ENCODE measurements around the gene MDH2. TPM values are rescaled to one million over a fixed set of nuclear protein-coding genes. Genes with fewer than 3 reads are reported as not detected.

The MDH2 gene
- total and polyA plus RNA-seq, 10 of the 15 experiments (the other 5 are each of a cell fraction or from before 2014, with no cell fraction given), result 106 to 530 (median 202) TPM

DNA sequence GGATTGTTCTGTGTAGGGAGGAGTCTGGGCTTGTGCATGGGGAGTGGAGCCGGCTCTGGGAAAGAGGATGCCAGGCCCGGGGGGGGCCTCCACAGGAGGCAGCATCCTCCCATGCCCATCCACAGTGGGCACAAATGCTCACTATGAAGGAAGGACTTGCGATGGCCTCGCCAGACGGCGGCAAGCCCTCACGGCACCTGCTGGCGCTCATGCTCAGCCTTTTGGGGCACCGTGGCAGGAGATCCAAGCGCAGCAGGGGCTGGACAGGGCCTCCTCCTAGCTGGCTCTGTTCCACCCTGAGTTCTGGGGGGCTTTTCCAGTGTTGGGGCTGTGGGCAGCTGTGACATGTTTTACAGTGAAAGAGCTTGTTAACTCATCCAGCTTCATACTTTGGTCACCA is 15.2 kb downstream of the MDH2 start:
- Histone ChIP-seq H3K4me2 (ENCODE audit: control insufficient read depth, insufficient read depth) (no peak overlapping the region), H3K36me3 (ENCODE audit: control insufficient read depth in 2 of 2, insufficient read depth in 2 of 2, low read length in 1 of 2) (peaks cover 31 to 59% of the 10 kb centered on the region in 2 experiments), H3K9me3 (replicated peaks; ENCODE audit: control insufficient read depth, insufficient read depth, low read length) (no peaks in the 10 kb centered on the region), H3K9ac (ENCODE audit: control insufficient read depth, insufficient read depth, low read length) (no peak overlapping the region), H3K79me2 (ENCODE audit: control insufficient read depth, insufficient read depth, low read length) (no peaks in the 10 kb centered on the region), H4K20me1 (ENCODE audit: control insufficient read depth, insufficient read depth) (no peaks in the 10 kb centered on the region), H3K4me1 (ENCODE audit: control insufficient read depth, insufficient read depth, low read length) (no peaks in the 10 kb centered on the region; the same call in 1 of the 2 replicates), H3K4me3 (no peak overlapping the region), H2AFZ (ENCODE audit: control insufficient read depth, low read depth, low read length) (no peak overlapping the region), H3K27ac (ENCODE audit: control insufficient read depth, insufficient read depth) (no peak overlapping the region), H3K27me3 (replicated peaks in 1 of 2; ENCODE audit: control insufficient read depth in 2 of 2, insufficient read depth in 2 of 2, low read length in 1 of 2) (no peaks in the 10 kb centered on the region)
- intact Hi-C loops (cut with micrococcal nuclease; ENCODE audit: unreplicated experiment) (no loop called here), in situ Hi-C loops (cut with MboI) (no loop called here)
- SMC1A ChIA-PET (ENCODE audit: uncharacterized antibody, unreplicated experiment), result interaction anchor here (1.0 kb wide), 1 partner anchor 198 kb away, joined by 3 read pairs; no protein-coding TSS in a partner anchor
- ATAC-seq, result no peak
- no peak for FAIRE-seq
- 98% methylated on average over 10 of the region's 10 CpGs for WGBS (ENCODE audit: insufficient coverage, insufficient replicate concordance, low lambda C conversion rate, missing lambda C conversion rate)
- POLR2A ChIA-PET, result interaction anchor here (0.6 kb wide), 1 partner anchor 35 kb away, joined by 3 read pairs; no protein-coding TSS in a partner anchor
- CTCF ChIA-PET, result no interaction called here
- DNase-seq (ENCODE audit: low read depth, low spot score), result no peak
- RAD21 ChIA-PET (ENCODE audit: unreplicated experiment), result no interaction called here
- no TSS peak for BruUV-seq (replicated peaks)
- no peak for TF ChIP-seq IRF3 (IDR thresholded peaks at IDR 0.05)
- TF ChIP-seq ZNF622 (IDR thresholded peaks at IDR 0.05), result no peak
- TF ChIP-seq, protein P1, sequence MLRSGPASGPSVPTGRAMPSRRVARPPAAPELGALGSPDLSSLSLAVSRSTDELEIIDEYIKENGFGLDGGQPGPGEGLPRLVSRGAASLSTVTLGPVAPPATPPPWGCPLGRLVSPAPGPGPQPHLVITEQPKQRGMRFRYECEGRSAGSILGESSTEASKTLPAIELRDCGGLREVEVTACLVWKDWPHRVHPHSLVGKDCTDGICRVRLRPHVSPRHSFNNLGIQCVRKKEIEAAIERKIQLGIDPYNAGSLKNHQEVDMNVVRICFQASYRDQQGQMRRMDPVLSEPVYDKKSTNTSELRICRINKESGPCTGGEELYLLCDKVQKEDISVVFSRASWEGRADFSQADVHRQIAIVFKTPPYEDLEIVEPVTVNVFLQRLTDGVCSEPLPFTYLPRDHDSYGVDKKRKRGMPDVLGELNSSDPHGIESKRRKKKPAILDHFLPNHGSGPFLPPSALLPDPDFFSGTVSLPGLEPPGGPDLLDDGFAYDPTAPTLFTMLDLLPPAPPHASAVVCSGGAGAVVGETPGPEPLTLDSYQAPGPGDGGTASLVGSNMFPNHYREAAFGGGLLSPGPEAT (IDR thresholded peaks at IDR 0.05; ENCODE audit: low read depth), result no peak
- no peak for TF ChIP-seq SMAD1 (IDR thresholded peaks at IDR 0.05; ENCODE audit: low read depth, partially characterized antibody)
- TF ChIP-seq NBN (IDR thresholded peaks at IDR 0.05), result no peak
- TF ChIP-seq, protein P2, sequence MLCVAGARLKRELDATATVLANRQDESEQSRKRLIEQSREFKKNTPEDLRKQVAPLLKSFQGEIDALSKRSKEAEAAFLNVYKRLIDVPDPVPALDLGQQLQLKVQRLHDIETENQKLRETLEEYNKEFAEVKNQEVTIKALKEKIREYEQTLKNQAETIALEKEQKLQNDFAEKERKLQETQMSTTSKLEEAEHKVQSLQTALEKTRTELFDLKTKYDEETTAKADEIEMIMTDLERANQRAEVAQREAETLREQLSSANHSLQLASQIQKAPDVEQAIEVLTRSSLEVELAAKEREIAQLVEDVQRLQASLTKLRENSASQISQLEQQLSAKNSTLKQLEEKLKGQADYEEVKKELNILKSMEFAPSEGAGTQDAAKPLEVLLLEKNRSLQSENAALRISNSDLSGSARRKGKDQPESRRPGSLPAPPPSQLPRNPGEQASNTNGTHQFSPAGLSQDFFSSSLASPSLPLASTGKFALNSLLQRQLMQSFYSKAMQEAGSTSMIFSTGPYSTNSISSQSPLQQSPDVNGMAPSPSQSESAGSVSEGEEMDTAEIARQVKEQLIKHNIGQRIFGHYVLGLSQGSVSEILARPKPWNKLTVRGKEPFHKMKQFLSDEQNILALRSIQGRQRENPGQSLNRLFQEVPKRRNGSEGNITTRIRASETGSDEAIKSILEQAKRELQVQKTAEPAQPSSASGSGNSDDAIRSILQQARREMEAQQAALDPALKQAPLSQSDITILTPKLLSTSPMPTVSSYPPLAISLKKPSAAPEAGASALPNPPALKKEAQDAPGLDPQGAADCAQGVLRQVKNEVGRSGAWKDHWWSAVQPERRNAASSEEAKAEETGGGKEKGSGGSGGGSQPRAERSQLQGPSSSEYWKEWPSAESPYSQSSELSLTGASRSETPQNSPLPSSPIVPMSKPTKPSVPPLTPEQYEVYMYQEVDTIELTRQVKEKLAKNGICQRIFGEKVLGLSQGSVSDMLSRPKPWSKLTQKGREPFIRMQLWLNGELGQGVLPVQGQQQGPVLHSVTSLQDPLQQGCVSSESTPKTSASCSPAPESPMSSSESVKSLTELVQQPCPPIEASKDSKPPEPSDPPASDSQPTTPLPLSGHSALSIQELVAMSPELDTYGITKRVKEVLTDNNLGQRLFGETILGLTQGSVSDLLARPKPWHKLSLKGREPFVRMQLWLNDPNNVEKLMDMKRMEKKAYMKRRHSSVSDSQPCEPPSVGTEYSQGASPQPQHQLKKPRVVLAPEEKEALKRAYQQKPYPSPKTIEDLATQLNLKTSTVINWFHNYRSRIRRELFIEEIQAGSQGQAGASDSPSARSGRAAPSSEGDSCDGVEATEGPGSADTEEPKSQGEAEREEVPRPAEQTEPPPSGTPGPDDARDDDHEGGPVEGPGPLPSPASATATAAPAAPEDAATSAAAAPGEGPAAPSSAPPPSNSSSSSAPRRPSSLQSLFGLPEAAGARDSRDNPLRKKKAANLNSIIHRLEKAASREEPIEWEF (IDR thresholded peaks at IDR 0.05; ENCODE audit: insufficient replicate concordance, low read depth, low read length), result no peak
- TF ChIP-seq RFX5 (IDR thresholded peaks at IDR 0.05; ENCODE audit: low read depth, low read length), result no peak
- TF ChIP-seq, protein P3, sequence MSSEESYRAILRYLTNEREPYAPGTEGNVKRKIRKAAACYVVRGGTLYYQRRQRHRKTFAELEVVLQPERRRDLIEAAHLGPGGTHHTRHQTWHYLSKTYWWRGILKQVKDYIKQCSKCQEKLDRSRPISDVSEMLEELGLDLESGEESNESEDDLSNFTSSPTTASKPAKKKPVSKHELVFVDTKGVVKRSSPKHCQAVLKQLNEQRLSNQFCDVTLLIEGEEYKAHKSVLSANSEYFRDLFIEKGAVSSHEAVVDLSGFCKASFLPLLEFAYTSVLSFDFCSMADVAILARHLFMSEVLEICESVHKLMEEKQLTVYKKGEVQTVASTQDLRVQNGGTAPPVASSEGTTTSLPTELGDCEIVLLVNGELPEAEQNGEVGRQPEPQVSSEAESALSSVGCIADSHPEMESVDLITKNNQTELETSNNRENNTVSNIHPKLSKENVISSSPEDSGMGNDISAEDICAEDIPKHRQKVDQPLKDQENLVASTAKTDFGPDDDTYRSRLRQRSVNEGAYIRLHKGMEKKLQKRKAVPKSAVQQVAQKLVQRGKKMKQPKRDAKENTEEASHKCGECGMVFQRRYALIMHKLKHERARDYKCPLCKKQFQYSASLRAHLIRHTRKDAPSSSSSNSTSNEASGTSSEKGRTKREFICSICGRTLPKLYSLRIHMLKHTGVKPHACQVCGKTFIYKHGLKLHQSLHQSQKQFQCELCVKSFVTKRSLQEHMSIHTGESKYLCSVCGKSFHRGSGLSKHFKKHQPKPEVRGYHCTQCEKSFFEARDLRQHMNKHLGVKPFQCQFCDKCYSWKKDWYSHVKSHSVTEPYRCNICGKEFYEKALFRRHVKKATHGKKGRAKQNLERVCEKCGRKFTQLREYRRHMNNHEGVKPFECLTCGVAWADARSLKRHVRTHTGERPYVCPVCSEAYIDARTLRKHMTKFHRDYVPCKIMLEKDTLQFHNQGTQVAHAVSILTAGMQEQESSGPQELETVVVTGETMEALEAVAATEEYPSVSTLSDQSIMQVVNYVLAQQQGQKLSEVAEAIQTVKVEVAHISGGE (CRISPR knock-in tag; IDR thresholded peaks at IDR 0.05), result no peak
- TF ChIP-seq RAD51 (IDR thresholded peaks at IDR 0.05), result no peak
- no peak for TF ChIP-seq CHD2 (IDR thresholded peaks at IDR 0.05; ENCODE audit: borderline replicate concordance, low read depth, low read length)
- no peak for TF ChIP-seq PAX8 (IDR thresholded peaks at IDR 0.05)
- TF ChIP-seq BHLHE40 (IDR thresholded peaks at IDR 0.05; ENCODE audit: borderline replicate concordance in 1 of 2, low read depth in 2 of 2, low read length in 1 of 2), result no peak
- TF ChIP-seq HDAC6 (IDR thresholded peaks at IDR 0.05; ENCODE audit: unreplicated experiment), result no peak
- no peak for TF ChIP-seq MEF2B (IDR thresholded peaks at IDR 0.05; ENCODE audit: partially characterized antibody, poor library complexity, severe bottlenecking)
